IPS-18c (cell line): ENCODE results near the gene MYLK4.

Experiments
- H3K4me3 ChIP-seq: 2 replicates; pipeline ENCODE4 v1.7.0; 2013; ENCODE audit warnings: low read depth, mild to moderate bottlenecking, low read length, moderate library complexity; ENCODE audit not compliant: insufficient read depth
- H3K9me3 ChIP-seq: one replicate; pipeline ENCODE4 v1.6.1; 2013; ENCODE audit warnings: mild to moderate bottlenecking, low read length, moderate library complexity; ENCODE audit not compliant: control insufficient read depth, insufficient read depth

MYLK4 gene

DNA sequence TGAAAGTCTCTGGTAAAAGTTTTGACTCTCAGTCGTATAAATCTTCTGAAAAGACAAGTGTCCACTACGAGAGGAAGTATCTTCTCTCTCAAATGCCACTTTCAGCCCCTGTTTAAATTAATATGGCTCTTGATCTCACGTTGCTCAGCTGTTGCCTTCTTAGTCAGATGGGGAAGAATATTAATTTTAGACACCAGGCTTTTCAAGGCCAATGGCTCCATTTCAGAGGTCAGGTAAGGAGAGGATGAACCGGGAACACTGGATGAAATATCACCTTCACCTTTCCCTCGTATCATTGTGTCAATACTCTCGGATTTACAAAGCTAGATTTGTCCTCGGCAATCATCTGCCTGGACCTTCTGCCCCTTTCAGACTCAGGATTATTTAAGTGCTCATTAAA, at the start of gene MYLK4:
Gene MYLK4, minus strand, starts transcription at position 91 of the 400 bp plus-strand sequence. CDS start 1,628 bp downstream, outside the sequence.
- H3K4me3 ChIP-seq, result no peak within 1 kb of the TSS
- H3K9me3 ChIP-seq, result no peaks in the 10 kb centered on the region

- Histone ChIP-seq H3K4me3 (no peak overlapping the region), H3K9me3 (no peaks in the 10 kb centered on the region)
Observed at GRCh38 chr6:2799936-2800527, 49.3 kb upstream of the MYLK4 start.

DNA sequence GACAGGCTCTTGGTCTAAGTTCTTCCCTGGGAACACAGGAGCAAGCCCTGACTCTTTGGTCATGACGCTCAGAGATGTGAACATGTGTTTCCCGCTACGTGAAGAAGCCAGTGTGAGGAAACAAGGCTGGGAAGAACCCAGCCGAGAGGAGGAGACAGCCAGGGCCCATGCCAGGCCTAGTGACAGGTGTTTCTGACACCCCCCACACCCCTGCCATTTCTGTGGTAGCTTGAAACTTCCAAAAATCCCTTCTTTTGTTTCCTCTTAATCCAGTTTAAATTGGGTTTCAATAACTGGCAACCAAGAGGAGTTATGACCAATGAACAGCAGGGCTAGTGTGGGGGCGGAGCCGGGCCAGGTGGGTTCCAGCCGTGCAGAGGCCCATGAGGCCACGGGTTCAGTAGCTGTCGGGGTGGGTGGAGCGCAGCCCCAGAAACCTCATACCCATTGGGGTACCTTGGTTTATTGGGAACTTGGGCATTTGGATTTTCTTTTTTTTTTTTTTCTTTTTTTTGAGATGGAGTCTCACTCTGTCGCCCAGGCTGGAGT, 47.9 kb upstream of the MYLK4 start:
- no peak overlapping the region for H3K4me3 ChIP-seq
- H3K9me3 ChIP-seq, result no peaks in the 10 kb centered on the region

GRCh38 chr6:2797564-2798031, 46.9 kb upstream of the MYLK4 start:
- H3K4me3 ChIP-seq, result no peak overlapping the region
- H3K9me3 ChIP-seq, result no peaks in the 10 kb centered on the region

- Histone ChIP-seq H3K4me3 (no peak overlapping the region), H3K9me3 (no peaks in the 10 kb centered on the region)
Observed at GRCh38 chr6:2796861-2797260, 46.1 kb upstream of the MYLK4 start.

DNA sequence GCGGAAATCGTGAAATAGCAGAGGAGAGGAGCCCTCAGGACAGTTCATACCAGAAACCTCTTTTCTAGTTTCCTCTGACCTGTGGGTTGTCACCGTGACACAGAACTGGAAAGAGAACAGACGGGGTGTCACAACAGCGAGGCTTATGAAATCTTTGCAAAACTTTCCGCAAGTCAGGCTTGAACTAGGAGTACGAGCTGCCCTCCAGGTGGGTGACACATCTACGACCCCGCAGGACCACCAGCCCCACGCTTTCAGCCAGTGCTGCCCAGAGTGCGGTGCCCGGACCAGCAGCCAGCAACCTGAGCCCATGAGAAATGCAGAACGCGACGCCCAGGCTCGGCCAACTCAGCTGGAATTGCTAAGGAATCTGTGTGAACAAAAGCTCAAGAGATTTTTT, 45.2 kb upstream of the MYLK4 start:
- Histone ChIP-seq H3K4me3 (no peak overlapping the region), H3K9me3 (no peaks in the 10 kb centered on the region)

DNA sequence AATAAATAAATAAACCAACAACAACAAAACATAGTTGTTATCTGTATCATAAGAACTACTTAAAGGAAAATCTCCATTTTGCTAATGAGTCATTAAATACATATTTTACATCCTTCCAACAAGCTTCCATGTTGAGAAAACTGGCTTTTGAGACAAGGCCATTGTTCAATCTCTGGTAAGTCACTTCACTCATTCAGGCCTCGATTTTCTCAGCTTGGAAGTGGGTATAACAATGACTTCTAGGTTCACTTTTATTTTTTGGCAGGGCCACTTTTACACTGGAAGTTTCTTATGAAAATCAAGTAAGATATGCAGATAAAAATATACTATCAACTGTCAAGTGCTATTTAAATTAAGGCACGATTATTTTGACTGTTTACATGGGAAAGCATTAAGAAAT, 44.4 kb upstream of the MYLK4 start:
- Histone ChIP-seq H3K4me3 (no peak overlapping the region), H3K9me3 (no peaks in the 10 kb centered on the region)

DNA sequence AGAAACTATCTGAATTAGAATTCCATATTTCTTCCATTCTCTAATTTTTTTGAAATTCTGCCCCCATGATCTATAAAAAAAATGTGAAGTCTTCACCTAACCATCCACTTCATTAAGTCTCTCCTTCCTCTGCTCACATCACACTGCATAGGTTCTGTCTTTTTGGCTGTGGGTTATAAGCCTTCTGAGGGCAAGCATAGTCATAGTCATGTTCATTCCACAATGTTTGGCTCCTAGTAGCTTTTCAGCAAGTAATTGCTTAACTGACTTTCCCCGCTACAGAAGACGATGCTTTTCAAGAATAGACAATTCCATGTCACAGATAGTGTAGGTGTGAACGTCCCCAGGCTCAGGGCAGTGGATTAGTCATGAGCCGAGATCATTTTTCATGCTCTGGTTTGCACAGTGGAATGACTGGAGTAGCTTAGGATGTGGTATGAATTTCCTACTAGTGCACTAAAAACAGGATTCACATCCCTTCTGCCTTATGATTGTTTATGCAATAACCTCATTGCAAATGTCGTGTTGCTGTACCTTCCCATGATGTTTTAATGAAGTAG, 43.5 kb upstream of the MYLK4 start:
- Histone ChIP-seq H3K9me3 (no peaks in the 10 kb centered on the region), H3K4me3 (no peak overlapping the region)

DNA sequence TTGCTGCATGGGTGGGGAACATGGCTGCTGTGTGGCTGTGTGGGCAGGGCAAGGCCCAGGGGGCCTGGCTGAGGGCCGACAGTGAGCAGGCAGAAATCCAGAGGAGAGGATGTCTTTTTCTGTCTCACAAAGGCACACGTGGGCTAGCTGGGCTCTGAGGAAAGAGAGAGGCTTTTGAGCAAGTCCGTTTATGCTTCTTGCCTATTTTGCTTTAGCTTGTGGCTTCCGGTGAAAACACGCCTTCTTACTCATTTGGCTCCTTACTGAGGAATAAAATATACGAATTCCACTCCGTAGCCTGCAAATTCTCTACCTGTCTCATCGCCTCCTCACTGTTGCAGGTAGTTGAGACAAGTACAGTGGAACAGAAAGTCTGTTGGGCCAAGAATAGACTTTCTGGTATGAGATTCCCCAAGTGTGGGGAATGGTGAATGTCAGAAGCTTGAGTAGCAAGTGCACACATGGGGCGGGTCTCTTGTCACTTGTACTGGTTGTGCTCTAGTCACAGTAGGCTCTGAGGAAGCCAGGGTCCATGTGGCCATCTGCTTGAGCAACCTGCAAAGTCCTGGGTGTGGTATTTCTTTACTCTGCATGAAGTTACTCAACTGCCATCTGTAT, 42.9 kb upstream of the MYLK4 start:
- Histone ChIP-seq H3K9me3 (no peaks in the 10 kb centered on the region), H3K4me3 (no peak overlapping the region)

DNA sequence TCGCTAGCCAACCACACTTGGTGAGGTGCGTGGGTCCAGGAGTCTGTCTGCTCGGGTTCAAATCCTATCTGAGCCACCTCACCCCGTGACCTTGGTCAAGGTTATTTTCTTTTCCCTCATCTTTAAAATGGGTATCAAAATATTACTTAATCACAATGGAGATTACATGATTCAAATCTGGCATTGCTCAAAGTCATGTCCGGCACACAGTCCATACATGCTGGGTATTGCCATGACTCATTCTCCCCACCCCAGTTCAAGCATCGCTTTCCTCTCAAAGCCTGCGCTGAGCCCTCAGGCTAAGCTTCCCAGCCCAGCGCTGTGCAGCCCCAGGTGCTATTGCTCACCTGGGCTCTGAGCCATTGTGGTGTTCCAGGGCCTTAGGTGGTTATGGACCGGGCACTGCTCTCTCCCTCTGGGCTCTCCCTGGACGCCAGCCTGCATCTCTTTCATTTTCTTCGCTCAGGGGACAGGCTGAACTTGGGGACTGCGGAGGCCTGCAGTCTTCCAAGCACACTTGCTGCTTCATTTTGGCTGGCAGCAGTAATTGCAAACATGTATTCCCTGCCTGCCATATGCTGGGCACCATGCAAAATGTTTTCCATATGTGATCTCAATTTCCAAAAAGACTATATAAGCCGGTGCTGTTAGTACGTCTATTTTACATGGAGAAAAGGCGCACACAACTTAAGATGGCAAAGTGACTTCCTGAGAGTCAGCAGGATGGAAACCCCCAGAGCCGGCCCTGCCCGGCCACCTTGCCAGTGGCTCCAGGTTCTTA, 41.8 kb upstream of the MYLK4 start:
- H3K4me3 ChIP-seq, result no peak overlapping the region
- no peaks in the 10 kb centered on the region for H3K9me3 ChIP-seq

GRCh38 chr6:2791450-2791974, 40.8 kb upstream of the MYLK4 start:
- no peak overlapping the region for H3K4me3 ChIP-seq
- no peaks in the 10 kb centered on the region for H3K9me3 ChIP-seq

DNA sequence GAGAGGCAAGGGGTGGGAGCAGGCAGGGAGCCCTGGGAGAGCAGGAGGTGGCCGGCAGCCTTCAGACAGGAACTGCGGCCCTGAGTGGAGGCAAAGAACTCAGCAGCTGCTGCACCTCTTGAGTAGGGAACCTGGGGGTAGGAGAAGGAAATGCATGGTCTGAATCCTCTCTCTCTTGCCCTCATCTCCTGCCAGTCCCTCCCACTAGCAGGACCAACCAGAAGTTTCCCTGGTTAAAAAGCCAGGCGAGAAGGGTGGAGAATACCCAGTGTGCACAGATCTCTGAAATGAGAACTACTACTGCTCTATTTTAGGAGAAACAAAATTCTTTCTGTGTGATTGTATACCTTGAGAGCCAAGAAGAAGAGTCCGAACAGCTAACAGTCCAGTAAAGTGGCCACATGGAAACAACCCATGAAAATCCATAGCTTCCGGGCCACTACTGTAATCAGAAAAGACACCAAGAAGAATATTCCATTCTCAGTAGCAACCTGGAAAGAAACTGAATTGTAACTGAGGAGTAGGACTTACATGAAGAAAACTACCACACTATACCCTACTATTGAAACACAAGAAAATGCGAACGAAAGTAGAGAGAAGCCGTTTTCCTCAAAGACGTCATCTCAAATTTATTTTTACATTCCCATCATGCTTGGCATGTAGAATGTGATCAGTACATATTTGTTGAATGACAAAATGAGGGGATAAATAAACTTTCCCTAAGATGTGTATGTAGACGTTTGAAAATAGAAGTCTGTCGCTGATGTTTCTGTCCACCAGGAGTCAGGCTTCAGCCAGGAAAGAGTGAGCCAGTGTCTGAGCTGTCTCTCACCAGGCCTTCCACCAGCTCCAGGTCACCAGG, 40.1 kb upstream of the MYLK4 start:
- H3K9me3 ChIP-seq, result no peaks in the 10 kb centered on the region
- H3K4me3 ChIP-seq, result no peak overlapping the region

DNA sequence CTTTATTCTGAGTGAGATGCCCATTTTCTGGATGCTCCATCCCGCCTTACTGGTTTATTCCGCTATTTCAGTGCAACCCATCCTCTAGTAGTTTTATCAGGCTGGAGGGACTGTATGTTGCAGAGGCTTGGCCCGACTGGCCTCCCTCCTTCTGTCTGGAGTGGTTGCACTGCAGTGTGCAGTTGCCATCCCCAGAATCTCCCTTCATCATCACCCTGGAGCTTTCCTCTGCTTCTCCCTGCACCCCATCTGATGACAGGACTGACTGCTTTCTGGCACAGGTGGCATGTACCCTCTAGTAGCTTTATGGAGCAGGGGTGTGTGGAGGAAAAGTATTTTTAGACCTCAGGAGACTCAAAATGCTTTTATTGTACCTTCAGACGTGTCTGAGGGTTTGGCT, 35.5 kb upstream of the MYLK4 start:
- H3K9me3 ChIP-seq, result no peaks in the 10 kb centered on the region
- no peak overlapping the region for H3K4me3 ChIP-seq

- Histone ChIP-seq H3K9me3 (no peaks in the 10 kb centered on the region), H3K4me3 (no peak overlapping the region)
Observed at GRCh38 chr6:2784930-2785329, 34.2 kb upstream of the MYLK4 start.

DNA sequence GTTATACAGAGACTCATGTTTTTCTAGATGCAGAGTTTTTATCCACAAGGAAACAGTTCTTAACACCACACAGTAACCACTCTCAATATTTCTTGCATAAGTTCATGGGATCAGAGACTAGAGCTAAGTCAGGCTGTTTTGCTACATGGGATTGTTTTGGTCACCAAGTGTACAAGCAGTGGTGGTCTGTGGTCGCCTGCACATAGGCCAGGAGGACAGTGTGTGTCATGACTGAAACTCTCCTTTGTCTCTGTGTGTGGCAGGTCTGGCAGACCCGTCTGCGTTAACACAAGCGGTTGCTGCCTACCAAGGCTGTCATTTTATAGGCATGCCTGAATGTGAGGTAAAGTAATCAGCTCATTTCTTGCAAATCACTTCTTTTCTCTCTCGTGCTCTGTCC, 33.3 kb upstream of the MYLK4 start:
- H3K4me3 ChIP-seq, result no peak overlapping the region

GRCh38 chr6:2783188-2783963, 32.7 kb upstream of the MYLK4 start:
- no peaks in the 10 kb centered on the region for H3K9me3 ChIP-seq
- no peak overlapping the region for H3K4me3 ChIP-seq

More for the DNA sequence above, 33.3 kb upstream of the MYLK4 start:
- H3K9me3 ChIP-seq, result no peaks in the 10 kb centered on the region
